Endothelial cell of umbilical vein (primary cell): ENCODE data around the gene SH3RF3.

Experiments used
- CTCF ChIP-seq, 2 donors: IDR thresholded peaks; 1 replicate in 1 of 2; 2 replicates in 1 of 2; pipeline ENCODE4 v1.5.1; 2011; ENCODE audit warnings: low read length in 2 of 2, mild to moderate bottlenecking in 2 of 2, moderate library complexity in 2 of 2, control low read depth in 1 of 2, inconsistent platforms in 1 of 2, low read depth in 1 of 2; ENCODE audit not compliant: insufficient read depth in 1 of 2; ENCODE audit errors: extremely low read depth in 1 of 2
- EZH2 ChIP-seq: IDR thresholded peaks from 2 replicates; pipeline ENCODE4 v1.6.1; 2012; ENCODE audit warnings: borderline replicate concordance, low read depth, mild to moderate bottlenecking, moderate library complexity, low read length, inconsistent platforms; ENCODE audit not compliant: severe bottlenecking
- GATA2 ChIP-seq: IDR thresholded peaks from 2 replicates; pipeline ENCODE4 v1.7.0; 2011; ENCODE audit warnings: low read depth, mild to moderate bottlenecking, moderate library complexity, mixed read lengths, low read length; ENCODE audit not compliant: insufficient read length, insufficient read depth
- MAX ChIP-seq: IDR thresholded peaks from 2 replicates; pipeline ENCODE4 v1.6.1; 2011; ENCODE audit not compliant: insufficient read depth, insufficient read length
- MYC ChIP-seq: IDR thresholded peaks from one replicate; pipeline ENCODE4 v1.6.1; 2011; ENCODE audit warnings: mild to moderate bottlenecking, low read depth, low read length
- POLR2A ChIP-seq: IDR thresholded peaks from 2 replicates; pipeline ENCODE4 v1.6.1; 2012; ENCODE audit warnings: low read depth, mild to moderate bottlenecking, control low read depth, low read length
- POLR2AphosphoS5 ChIP-seq: IDR thresholded peaks from 2 replicates; pipeline ENCODE4 v1.6.1; 2012; ENCODE audit warnings: low read depth, mild to moderate bottlenecking, control low read depth, low read length, moderate library complexity; ENCODE audit not compliant: insufficient read depth

GRCh38 chr2:109282865-109283264 is 153.9 kb downstream of the SH3RF3 start:
- TF ChIP-seq CTCF (IDR thresholded peaks at IDR 0.05; ENCODE audit: extremely low read depth in 1 of 2, insufficient read depth in 1 of 2, low read depth in 1 of 2, low read length in 2 of 2) (no peak), MYC (no peak), MAX (no peak), POLR2A (no peak), GATA2 (no peak), POLR2AphosphoS5 (no peak), EZH2 (no peak)
